Loucy (cell line): Measurements from ENCODE around the gene HGS.

ENCODE experiments used
- H2AFZ ChIP-seq: fragments of 200-600 bp; sonication (generic); 2 replicates; pipeline ENCODE4 v1.6.0; 2016; ENCODE audit warnings: antibody characterized with exemption, mild to moderate bottlenecking, low read length, moderate library complexity
- H3F3A ChIP-seq: fragments of 200-600 bp; 2 replicates; pipeline ENCODE4 v1.6.0; 2016; ENCODE audit warnings: antibody characterized with exemption, low read depth, mild to moderate bottlenecking
- H3K27me3 ChIP-seq: fragments of 200-600 bp; sonication (generic); 2 replicates; pipeline ENCODE4 v1.6.1; 2014; ENCODE audit warnings: low read length, mild to moderate bottlenecking; ENCODE audit not compliant: insufficient read depth, poor library complexity, severe bottlenecking
- H3K36me3 ChIP-seq: fragments of 200-600 bp; sonication (generic); 2 replicates; pipeline ENCODE4 v1.6.1; 2016; ENCODE audit warnings: low read length; ENCODE audit not compliant: insufficient read depth
- H3K4me1 ChIP-seq: fragments of 200-600 bp; sonication (generic); 2 replicates; pipeline ENCODE4 v1.5.1; 2014; ENCODE audit warnings: low read length, mild to moderate bottlenecking; ENCODE audit not compliant: insufficient read depth, poor library complexity, severe bottlenecking
- H3K4me2 ChIP-seq: fragments of 200-600 bp; sonication (generic); 2 replicates; pipeline ENCODE4 v1.6.0; 2014; ENCODE audit warnings: antibody characterized with exemption, low read length, low read depth, mild to moderate bottlenecking; ENCODE audit not compliant: poor library complexity, severe bottlenecking
- H3K4me3 ChIP-seq: fragments of 200-600 bp; sonication (generic); 2 replicates; pipeline ENCODE4 v1.5.1; 2014; ENCODE audit warnings: low read length, mild to moderate bottlenecking, mixed read lengths; ENCODE audit not compliant: poor library complexity, severe bottlenecking
- H3K79me2 ChIP-seq: fragments of 200-600 bp; sonication (generic); 2 replicates; pipeline ENCODE4 v1.6.1; 2014; ENCODE audit warnings: low read length; ENCODE audit not compliant: insufficient read depth
- H3K9ac ChIP-seq: fragments of 200-600 bp; sonication (generic); 2 replicates; pipeline ENCODE4 v1.6.0; 2014; ENCODE audit warnings: mild to moderate bottlenecking, low read depth, low read length, moderate library complexity; ENCODE audit not compliant: poor library complexity, severe bottlenecking
- H3K9me2 ChIP-seq: fragments of 200-600 bp; sonication (generic); replicated peaks from 2 replicates; pipeline ENCODE4 v1.6.1; 2016; ENCODE audit warnings: low read depth, low read length, mixed read lengths
- H3K9me3 ChIP-seq: fragments of 200-600 bp; sonication (generic); 2 replicates; pipeline ENCODE4 v1.6.1; 2014; ENCODE audit warnings: mild to moderate bottlenecking, antibody characterized with exemption, low read length, low read depth; ENCODE audit not compliant: insufficient read depth
- H4K20me1 ChIP-seq: fragments of 200-600 bp; sonication (generic); 2 replicates; pipeline ENCODE4 v1.6.0; 2014; ENCODE audit warnings: antibody characterized with exemption, low read length, mild to moderate bottlenecking; ENCODE audit not compliant: insufficient read depth, poor library complexity, severe bottlenecking
- EZH2phosphoT487 ChIP-seq: fragments of 200-600 bp; IDR thresholded peaks from 2 replicates; pipeline ENCODE4 v1.6.1; 2018; ENCODE audit warnings: antibody characterized with exemption, mild to moderate bottlenecking, moderate library complexity, borderline replicate concordance
- TF ChIP-seq, protein P1 (sequence below): fragments of 200-600 bp; sonication (generic); conservative IDR thresholded peaks from 2 replicates; pipeline ENCODE4 v1.5.1; 2014; ENCODE audit warnings: mild to moderate bottlenecking, antibody characterized with exemption, low read length

HGS gene

GRCh38 chr17:81648707-81649085, 35.1 kb upstream of the HGS start:
- H3K4me3 ChIP-seq, result no peak overlapping the region

DNA sequence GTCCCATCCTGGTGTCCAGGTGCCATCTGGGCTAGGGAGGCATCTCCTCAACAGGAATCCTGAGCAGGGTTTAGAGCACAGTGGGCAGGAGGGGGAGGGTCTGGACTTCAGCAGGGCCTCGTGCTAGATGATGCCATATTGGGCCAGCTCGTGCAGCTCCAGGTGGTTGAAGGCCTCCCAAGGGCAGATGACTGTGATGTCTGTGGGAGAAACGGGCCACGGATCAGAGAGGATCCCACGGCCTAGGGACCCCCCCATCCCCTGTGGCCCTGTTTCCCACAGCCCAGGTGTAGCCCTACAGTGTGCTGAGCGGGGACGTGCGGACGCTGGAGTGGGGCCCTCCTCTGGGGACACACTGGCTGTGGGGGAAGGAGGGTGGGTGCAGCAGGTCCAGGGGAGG, 32.9 kb upstream of the HGS start:
- H3K4me2 ChIP-seq, result no peak overlapping the region
- no peak overlapping the region for H2AFZ ChIP-seq
- no peak for TF ChIP-seq EZH2phosphoT487
- TF ChIP-seq, protein P1, sequence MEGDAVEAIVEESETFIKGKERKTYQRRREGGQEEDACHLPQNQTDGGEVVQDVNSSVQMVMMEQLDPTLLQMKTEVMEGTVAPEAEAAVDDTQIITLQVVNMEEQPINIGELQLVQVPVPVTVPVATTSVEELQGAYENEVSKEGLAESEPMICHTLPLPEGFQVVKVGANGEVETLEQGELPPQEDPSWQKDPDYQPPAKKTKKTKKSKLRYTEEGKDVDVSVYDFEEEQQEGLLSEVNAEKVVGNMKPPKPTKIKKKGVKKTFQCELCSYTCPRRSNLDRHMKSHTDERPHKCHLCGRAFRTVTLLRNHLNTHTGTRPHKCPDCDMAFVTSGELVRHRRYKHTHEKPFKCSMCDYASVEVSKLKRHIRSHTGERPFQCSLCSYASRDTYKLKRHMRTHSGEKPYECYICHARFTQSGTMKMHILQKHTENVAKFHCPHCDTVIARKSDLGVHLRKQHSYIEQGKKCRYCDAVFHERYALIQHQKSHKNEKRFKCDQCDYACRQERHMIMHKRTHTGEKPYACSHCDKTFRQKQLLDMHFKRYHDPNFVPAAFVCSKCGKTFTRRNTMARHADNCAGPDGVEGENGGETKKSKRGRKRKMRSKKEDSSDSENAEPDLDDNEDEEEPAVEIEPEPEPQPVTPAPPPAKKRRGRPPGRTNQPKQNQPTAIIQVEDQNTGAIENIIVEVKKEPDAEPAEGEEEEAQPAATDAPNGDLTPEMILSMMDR, result no peak

More at GRCh38 chr17:81648707-81649085, 35.1 kb upstream of the HGS start:
- Histone ChIP-seq H3K9me3 (no peaks in the 10 kb centered on the region), H3K9ac (no peak overlapping the region), H3K36me3 (no peaks in the 10 kb centered on the region), H3K79me2 (no peaks in the 10 kb centered on the region), H3K4me1 (peaks cover 11% of the 10 kb centered on the region), H4K20me1 (no peaks in the 10 kb centered on the region), H3F3A (no peaks in the 10 kb centered on the region), H2AFZ (no peak overlapping the region), H3K4me2 (no peak overlapping the region), H3K9me2 (no peaks in the 10 kb centered on the region), H3K27me3 (no peaks in the 10 kb centered on the region)
- TF ChIP-seq, protein P1, result no peak
- no peak for TF ChIP-seq EZH2phosphoT487

GRCh38 chr17:81651692-81652091, 32.1 kb upstream of the HGS start:
- Histone ChIP-seq H3K4me2 (no peak overlapping the region), H3K9ac (no peak overlapping the region), H2AFZ (no peak overlapping the region)

More for the DNA sequence above, 32.9 kb upstream of the HGS start:
- no peaks in the 10 kb centered on the region for H4K20me1 ChIP-seq
- no peak overlapping the region for H3K9ac ChIP-seq
- H3K4me1 ChIP-seq, result peaks cover 16% of the 10 kb centered on the region
- H3K27me3 ChIP-seq, result no peaks in the 10 kb centered on the region
- H3F3A ChIP-seq, result no peaks in the 10 kb centered on the region
- no peaks in the 10 kb centered on the region for H3K9me3 ChIP-seq
- no peak overlapping the region for H3K4me3 ChIP-seq
- H3K9me2 ChIP-seq, result no peaks in the 10 kb centered on the region
- no peaks in the 10 kb centered on the region for H3K36me3 ChIP-seq
- no peaks in the 10 kb centered on the region for H3K79me2 ChIP-seq

More at GRCh38 chr17:81651692-81652091, 32.1 kb upstream of the HGS start:
- Histone ChIP-seq H3K79me2 (no peaks in the 10 kb centered on the region), H4K20me1 (no peaks in the 10 kb centered on the region), H3K36me3 (no peaks in the 10 kb centered on the region), H3K27me3 (no peaks in the 10 kb centered on the region), H3K9me2 (no peaks in the 10 kb centered on the region), H3K9me3 (no peaks in the 10 kb centered on the region), H3K4me1 (peaks cover 24% of the 10 kb centered on the region), H3F3A (no peaks in the 10 kb centered on the region), H3K4me3 (no peak overlapping the region)
- TF ChIP-seq, protein P1, result no peak
- no peak for TF ChIP-seq EZH2phosphoT487
